GM10266 (cell line): ENCODE measurements around the gene TMCC2.
"Not testable (repeated sequence)": the region's sequence is repeated elsewhere in the genome, so short reads cannot be mapped to it uniquely, and the experiment has no call there.

Experiments
- DNase-seq: peaks from one replicate; pipeline ENCODE4 v3.0.0; 2012; ENCODE audit errors: extremely low spot score
- CTCF ChIP-seq: IDR thresholded peaks from 2 replicates; pipeline ENCODE4 v1.5.1; 2012; ENCODE audit warnings: mild to moderate bottlenecking, low read depth; ENCODE audit not compliant: control insufficient read depth, insufficient read depth; ENCODE audit errors: missing control alignments

Gene TMCC2

DNA sequence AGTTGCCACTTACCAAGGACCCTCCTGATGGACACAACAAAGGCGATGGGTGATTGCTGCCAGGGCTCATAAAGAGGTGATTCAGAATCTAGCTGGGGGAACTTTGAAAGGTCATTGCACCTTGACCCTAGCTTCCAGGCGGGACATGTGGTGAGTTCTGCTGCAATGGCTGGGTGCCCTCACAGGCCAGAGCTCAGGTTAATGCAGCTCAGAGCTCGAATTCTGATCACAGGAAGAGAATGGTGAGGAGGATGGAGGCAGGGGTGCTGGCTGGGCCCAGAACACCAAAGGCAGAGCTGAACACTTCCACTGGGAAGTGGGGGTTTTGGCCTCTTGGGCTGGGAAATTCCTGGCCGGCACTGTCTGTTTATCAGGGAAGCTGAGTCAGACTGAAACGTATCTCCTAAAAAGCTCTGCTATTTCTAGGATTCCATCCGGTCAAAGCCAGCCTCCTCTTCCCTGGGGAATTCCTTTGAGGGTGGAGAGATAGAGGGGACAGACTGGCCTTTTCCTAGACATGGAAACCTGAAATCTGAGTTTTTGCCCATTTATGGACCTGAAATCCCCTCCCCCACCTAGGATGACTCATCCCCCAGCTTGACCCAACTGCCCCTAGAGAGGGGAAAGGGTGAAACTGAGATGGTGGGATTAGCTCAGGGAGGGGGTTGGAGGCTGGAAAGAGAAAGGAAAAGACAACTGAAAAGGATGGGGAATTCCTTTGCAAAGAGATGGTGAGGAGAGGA lies 66.6 kb downstream of the TMCC2 start:
- DNase-seq, result no peak
- TF ChIP-seq CTCF, result no peak

DNA sequence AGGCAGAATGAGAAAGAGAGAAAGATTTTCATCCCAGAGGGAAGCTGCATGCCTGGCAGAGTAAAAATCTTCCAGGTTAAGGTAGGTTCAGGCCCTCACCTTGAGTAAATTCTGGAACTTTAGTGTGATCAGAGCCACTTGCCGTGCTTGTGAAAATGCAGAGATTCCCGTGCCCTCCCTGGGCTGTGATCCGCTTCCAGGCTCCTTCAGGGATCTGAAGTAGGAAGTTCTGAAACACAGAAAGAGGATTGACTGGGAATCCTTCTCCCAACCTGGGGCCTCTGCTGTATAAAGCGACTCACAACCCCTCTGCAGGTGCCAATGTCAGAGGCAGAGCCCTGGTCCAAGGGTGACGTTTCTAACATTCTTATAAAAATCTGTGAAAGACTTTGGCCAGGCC lies 67.2 kb downstream of the TMCC2 start:
- no peak for DNase-seq
- no peak for TF ChIP-seq CTCF

DNA sequence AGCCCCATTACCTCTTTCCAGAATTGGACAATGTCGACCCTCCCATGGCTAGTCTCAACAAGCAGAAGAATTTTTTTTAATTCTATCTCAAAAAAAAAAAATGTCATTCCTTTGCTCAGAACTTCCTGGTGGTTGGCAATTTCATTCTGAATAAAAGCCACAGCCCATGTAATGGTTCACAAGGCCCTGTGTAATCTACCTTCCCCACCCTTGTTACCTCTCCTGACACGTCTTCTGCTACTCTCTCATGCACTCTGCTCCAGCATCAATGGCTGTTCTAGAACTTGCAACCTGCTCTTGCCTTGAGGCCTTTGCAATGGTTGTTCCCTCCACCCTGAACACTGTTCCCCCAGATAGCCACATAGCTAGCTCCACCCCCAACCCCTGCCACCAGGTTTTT lies 68.4 kb downstream of the TMCC2 start:
- TF ChIP-seq CTCF, result no peak
- no peak for DNase-seq

DNA sequence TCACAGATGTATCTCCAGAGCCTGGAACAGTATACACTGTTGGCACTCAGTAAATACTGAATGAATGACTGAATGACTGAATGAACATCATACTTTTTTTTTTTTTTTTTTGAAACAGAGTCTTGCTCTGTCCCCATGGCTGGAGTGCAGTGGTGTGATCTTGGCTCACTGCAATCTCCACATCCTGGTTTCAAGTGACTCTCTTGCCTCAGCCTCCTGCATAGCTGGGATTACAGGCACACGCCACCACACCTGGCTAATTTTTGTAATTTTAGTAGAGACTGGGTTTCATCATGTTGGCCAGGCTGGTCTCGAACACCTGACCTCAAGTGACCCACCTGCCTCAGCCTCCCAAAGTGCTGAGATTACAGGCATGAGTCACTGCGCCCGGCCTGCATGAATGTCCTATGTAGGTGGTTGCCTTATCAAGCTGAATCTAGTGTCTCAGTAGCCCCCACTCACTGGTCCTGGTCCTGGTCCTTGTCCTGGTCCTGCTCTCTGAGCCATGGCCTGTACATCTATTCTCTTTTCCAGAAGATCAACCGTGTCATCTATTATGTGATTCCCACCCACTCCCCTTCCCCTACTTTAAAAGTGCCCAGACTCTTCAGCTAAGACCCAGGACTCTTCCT lies 69.9 kb downstream of the TMCC2 start:
- DNase-seq, result not testable (repeated sequence)

DNA sequence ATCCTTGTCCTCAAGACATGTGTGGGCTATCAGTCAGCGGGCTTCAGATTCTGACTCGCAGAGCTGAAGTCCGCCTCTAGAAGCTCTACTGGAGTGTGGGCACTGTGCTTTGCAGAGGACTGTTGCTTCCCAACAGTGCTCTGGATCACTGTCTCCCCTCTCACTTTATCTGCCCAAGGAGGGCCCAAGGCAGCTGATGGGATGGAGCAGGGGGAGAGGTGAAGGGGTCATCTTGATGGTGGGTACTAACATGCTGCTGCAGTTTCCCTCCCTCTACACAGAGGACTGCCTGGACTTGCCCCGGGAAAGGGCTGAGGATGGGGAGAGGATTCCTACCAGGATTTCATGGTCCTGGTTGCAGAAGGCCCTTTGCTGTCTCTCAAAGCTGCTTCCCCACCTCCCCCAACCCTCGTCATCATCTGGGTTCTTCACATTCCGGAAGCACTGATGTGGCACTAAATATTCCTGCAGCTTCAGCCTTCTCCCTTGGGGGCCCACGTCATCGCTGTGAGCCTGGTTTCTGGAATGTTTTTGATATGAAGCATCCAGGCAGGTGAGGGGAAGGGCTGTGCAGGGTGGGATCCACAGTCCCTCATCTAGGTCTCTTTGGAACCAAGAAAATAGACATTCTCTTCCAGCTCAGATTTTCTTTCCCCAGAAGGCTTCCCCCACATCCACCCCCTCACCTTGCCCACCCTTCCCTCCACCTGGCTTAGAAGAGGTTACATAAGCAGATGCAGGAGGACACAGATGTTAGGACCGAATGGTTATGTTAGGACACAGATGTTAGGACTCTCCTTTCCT lies 70.6 kb downstream of the TMCC2 start:
- no peak for DNase-seq
- no peak for TF ChIP-seq CTCF

DNA sequence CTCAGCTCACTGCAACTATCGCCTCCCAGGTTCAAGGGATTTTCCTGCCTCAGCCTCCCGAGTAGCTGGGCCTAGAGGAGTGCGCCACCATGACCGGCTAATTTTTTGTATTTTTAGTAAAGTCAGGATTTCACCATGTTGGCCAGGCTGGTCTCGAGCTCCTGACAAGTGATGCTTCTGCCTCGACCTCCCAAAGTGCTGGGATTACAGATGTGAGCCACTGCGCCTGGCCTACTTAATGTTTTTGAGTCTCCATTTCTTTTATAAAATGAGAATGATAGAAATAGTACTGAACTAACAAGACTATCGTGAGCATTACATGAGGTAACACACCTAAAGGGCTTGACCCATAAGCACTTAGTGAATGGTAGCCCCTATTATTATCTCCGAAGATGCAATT lies 72.4 kb downstream of the TMCC2 start:
- TF ChIP-seq CTCF, result no peak
- no peak for DNase-seq

DNA sequence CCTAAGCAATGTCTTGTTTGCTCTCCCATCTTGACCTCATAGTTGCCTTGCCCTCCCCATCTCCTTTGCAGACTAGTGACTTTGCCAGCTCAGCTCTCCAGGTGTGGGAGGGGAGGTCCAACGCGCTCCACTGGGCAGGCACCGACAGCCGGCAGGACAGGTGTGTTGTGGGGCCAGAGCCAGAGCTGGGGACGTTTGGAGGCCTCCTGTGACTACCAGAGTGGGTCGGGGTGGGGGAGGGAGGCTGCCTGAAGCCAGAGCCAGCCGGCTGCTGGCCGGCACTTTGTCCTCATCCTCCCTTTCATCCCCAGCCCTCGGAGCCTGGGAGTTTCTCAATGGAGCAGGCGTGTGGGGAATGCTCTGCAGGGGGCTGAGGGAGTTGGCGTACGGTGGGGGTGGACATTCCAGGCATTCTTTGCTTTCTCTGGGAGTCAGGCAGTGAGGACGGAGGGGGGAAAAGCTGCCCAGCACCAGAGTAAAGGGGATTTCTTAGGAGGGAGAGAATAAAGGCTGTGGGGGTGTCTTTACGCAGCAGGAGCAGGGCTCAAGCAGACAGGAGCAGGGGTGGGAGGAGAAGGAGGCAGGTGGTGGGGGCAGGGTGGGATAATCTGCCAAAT lies 73.6 kb downstream of the TMCC2 start:
- no peak for DNase-seq
- TF ChIP-seq CTCF, result no peak
